Stimulated activated CD8-positive, alpha-beta memory T cell treated with anti-CD3 and anti-CD28 coated beads, Interleukin-12 subunit alpha, Interleukin-12 subunit beta, amount 100 ng/mL, for 1 hour (primary cell): ENCODE data around the gene TMEM185B.
"Not testable (repeated sequence)": the region's sequence is repeated elsewhere in the genome, so short reads cannot be mapped to it uniquely, and the experiment has no call there.

Experiments
- DNase-seq: peaks from one replicate; pipeline ENCODE4 v3.0.0-alpha.2; 2020; ENCODE audit warnings: low read depth

Gene TMEM185B

GRCh38 chr2:120208381-120209353 lies 14.5 kb downstream of the TMEM185B start:
- no peak for DNase-seq

- DNase-seq: no peak
These were observed 17.1 kb downstream of the TMEM185B start for GRCh38 chr2:120206022-120206581.

GRCh38 chr2:120204945-120205670 lies 18.1 kb downstream of the TMEM185B start:
- no peak for DNase-seq

GRCh38 chr2:120204417-120204816 lies 18.8 kb downstream of the TMEM185B start:
- DNase-seq: no peak

GRCh38 chr2:120204022-120204405 lies 19.2 kb downstream of the TMEM185B start:
- DNase-seq: no peak

- DNase-seq: no peak
These were observed 19.8 kb downstream of the TMEM185B start for GRCh38 chr2:120203251-120204021.

- DNase-seq: not testable (repeated sequence)
These were observed 23.3 kb downstream of the TMEM185B start for GRCh38 chr2:120199817-120200459.

- DNase-seq: no peak
These were observed 27.6 kb downstream of the TMEM185B start for GRCh38 chr2:120195553-120195952.

GRCh38 chr2:120192280-120192679 lies 30.9 kb downstream of the TMEM185B start:
- DNase-seq: no peak

GRCh38 chr2:120189189-120189588 lies 34.0 kb downstream of the TMEM185B start:
- no peak for DNase-seq

GRCh38 chr2:120182019-120182560 lies 41.1 kb downstream of the TMEM185B start:
- DNase-seq: no peak

- DNase-seq: no peak
These were observed 43.1 kb downstream of the TMEM185B start for GRCh38 chr2:120180066-120180465.

- no peak for DNase-seq
These were observed 43.8 kb downstream of the TMEM185B start for GRCh38 chr2:120179396-120179795.

- no peak for DNase-seq
These were observed 45.2 kb downstream of the TMEM185B start for GRCh38 chr2:120177973-120178372.

GRCh38 chr2:120177001-120177621 lies 46.1 kb downstream of the TMEM185B start:
- DNase-seq: peak; percentile 68

GRCh38 chr2:120176526-120176925 lies 46.7 kb downstream of the TMEM185B start:
- no peak for DNase-seq

GRCh38 chr2:120174963-120175581 lies 48.1 kb downstream of the TMEM185B start:
- no peak for DNase-seq
